ENCODE results near the gene CRHR2.

DNA sequence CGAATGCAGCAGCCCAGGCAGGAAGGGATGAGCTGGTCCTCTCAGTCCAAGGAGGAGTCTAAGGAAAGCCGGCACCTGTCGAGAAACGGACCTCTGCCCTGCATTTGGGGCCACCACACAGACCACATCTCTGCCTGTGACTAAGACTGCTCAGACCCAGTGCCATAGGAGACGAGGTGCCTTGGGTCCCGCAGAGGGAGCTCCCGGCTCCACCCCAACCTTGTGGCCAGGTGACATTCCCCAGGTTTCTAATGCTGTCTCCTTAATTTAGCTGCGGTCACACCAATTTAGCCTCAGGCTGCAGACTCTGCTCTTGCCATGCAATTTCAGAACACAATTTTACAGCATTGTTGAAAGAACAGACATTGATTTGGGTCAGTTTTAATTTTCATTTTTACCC, 22.8 kb upstream of the CRHR2 start:
- TF ChIP-seq, protein P1, sequence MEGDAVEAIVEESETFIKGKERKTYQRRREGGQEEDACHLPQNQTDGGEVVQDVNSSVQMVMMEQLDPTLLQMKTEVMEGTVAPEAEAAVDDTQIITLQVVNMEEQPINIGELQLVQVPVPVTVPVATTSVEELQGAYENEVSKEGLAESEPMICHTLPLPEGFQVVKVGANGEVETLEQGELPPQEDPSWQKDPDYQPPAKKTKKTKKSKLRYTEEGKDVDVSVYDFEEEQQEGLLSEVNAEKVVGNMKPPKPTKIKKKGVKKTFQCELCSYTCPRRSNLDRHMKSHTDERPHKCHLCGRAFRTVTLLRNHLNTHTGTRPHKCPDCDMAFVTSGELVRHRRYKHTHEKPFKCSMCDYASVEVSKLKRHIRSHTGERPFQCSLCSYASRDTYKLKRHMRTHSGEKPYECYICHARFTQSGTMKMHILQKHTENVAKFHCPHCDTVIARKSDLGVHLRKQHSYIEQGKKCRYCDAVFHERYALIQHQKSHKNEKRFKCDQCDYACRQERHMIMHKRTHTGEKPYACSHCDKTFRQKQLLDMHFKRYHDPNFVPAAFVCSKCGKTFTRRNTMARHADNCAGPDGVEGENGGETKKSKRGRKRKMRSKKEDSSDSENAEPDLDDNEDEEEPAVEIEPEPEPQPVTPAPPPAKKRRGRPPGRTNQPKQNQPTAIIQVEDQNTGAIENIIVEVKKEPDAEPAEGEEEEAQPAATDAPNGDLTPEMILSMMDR (conservative IDR thresholded peaks at IDR 0.05), result no peak
- no peak for TF ChIP-seq ZFX (IDR thresholded peaks at IDR 0.05)

Data from C4-2B (cell line).